IPS DF 19.7 (cell line): ENCODE data around the gene MOB3A.
"Not testable (repeated sequence)": the region's sequence is repeated elsewhere in the genome, so short reads cannot be mapped to it uniquely, and the experiment has no call there.

ENCODE experiments used
- DNase-seq: peaks from one replicate; pipeline ENCODE4 v3.0.0-alpha.2; 2013; ENCODE audit warnings: low read depth, low spot score

Gene MOB3A

DNA sequence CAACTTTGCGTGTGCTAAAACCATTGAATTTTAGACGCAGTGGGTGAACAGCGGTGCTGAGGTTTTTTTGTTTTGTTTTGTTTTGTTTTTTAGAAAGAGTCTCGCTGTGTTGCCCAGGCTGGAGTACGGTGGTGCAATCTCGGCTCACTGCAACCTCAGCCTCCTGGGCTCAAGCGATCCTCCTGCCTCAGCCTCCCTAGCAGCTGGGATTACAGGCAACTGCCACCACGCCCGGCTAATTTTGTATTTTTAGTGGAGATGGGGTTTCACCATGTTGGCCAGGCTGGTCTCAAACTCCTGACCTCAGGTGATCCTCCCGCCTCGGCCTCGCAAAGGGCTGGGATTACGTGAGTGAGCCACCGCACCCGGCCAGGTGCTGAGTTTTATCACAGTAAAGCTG is 61.9 kb downstream of the MOB3A start:
- not testable (repeated sequence) for DNase-seq

- no peak for DNase-seq
These were observed 62.3 kb downstream of the MOB3A start for GRCh38 chr19:2033825-2034159.

DNA sequence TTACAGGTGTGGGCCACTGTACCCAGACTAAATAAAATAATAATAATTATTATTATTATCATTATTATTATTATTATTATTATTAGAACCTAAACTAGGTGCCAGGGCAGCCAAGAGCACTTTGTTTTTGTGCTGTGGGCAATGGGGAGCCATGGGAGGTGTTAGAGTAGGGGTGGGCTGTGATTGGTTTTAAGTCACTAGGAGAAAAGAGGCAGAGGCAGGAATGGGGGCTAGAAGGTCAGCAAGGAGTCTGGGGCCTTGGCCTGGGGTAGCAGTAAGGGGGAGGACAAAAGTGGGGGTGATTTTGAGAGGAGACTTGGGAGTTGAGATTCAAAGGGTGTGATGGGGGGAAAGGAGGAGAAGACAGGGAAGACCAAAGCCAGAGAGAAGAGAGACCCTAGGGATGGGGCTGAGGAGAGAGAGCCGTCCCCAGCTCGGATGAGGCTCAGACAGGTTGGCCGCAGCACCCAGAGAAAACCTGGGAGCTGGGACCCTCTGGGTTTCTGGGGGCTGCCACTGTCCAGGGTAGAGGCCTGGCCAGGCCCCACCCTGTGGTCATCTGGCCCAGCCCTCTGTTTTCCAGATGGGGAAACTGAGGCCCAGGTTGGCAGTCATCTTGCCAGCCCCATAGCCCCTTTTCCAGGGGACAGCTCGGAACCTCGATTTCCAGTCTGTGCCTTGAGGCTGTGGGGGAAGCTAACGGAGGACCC is 62.9 kb downstream of the MOB3A start:
- no peak for DNase-seq

DNA sequence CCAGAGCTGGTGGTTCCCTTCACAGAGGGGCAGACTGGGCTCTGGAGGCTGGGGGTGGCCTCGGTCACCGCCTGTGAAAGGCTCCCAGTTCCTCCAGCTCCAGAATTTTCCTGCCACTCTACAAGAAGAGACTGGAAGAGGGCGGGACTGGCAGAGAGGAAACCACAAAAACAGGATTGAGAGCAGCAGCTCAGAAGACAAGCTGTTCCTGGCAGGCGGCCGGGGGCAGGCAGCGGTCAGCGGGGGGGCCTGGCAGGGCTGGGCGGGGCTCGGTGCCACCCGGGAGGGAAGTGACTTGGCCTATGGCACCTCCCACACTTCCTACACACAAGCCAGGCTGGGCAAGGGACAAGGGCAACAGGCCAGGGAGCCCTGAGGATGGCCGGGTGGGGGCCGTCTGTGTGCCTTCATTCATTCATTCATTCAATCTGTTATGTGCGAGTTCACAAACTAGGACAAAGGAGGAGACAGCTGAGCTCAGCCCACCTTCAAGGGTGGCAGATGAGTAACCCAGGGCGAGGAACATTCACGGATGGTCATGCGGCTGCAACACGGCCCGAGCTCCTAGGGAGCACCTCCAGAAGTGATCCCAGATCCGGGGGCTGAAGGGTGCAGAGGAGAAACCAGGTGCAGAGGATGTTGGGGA is 63.7 kb downstream of the MOB3A start:
- DNase-seq: no peak

- no peak for DNase-seq
These were observed 68.8 kb downstream of the MOB3A start for GRCh38 chr19:2027361-2027760.

DNA sequence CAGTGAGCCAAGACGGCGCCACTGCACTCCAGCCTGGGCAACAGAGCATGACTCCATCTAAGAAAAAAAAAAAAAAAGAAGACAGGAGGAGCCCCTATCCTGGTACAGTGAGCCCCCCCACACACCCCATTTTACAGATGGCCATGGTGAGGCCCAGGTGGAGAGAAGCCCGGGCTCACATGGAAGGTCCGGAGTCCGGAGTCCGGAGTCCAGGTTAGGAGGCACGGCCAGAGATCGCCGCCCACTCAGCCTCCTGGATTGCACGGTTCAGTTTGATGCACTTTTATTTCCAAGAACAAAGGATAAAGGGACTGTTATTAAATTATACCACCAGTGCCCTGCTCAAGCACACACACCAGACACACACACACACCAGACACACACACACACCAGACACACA is 69.4 kb downstream of the MOB3A start:
- no peak for DNase-seq

DNA sequence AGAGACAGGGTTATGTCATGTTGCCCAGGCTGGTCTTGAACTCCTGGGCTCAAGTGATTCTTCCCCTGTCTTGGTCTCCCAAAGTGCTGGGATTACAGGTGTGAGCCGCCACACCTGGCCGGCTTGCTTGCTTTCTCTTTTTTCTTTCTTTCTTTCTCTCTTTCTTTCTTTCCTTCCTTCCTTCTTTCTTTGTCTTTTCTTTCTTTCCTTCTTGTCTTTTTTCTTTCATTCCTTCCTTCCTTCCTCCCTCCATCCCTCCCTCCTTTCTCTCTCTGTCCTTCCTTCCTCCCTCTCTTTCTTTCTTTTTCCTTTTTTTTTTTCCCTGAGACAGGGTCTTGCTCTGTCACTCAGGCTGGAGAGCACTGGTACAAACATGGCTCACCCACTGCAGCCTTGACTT is 73.8 kb downstream of the MOB3A start:
- no peak for DNase-seq

GRCh38 chr19:2021453-2022140 is 74.5 kb downstream of the MOB3A start:
- no peak for DNase-seq
